HG03565 (cell line): ENCODE measurements around the gene YTHDF1.
"Not testable (repeated sequence)": the region's sequence is repeated elsewhere in the genome, so short reads cannot be mapped to it uniquely, and the experiment has no call there.

Source experiments
- ATAC-seq: cut with Tn5 transposase; IDR thresholded peaks from one replicate; pipeline ENCODE4 v1.9.1; 2021; ENCODE audit warnings: mild to moderate bottlenecking, moderate library complexity; ENCODE audit not compliant: unreplicated experiment

The YTHDF1 gene

DNA sequence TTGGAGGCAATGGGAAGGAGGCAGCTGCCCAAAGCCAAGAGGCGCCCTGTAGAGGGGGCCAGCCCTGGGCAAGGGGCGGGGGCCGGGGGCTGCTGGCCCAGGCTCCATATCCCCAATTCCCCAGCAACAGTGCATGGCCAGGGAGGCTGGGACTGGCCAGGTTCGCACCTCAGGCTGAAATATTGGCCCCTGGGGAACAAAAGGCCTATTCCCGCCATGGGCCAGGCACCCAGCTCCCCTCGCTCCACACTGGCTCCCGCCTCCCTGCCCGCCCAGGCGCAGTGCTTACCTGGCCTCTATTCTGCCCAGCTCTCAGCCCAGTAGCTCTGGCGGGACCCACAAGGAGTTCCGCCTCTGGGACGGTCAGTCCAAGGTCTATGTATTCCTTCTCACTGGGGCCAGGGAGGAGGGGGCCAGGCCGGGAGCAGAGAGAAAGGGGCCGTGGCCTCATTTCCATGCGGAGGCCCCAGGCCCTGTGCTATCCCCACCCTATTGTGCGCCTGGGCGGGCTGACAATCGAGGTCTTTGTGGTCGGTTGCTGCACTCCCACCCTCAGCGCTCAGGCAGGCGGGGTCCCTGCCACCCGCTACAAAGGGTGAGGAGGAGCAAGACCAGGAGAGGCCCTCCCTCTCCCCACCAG, 42.3 kb downstream of the YTHDF1 start:
- ATAC-seq, result no peak

DNA sequence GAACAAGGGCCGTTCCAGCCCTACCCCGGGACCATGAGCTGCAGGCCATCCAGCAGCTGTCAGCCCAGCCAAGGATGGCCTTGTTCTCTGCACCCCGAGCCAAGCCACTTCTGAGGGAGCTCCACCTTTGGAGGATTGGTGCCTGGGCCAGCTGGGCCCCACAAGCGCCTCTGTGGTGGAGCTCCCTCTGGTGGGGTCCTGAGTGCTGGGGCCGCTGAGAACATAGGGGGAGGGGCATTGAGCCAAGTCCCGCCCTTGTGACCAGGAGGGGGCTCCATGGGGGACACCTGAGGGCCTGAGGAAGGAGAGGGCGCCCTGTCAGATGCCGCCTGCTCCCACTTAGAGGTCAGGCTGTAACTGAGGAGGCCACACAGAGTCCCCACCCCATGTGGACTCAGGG, 43.2 kb downstream of the YTHDF1 start:
- ATAC-seq, result no peak

DNA sequence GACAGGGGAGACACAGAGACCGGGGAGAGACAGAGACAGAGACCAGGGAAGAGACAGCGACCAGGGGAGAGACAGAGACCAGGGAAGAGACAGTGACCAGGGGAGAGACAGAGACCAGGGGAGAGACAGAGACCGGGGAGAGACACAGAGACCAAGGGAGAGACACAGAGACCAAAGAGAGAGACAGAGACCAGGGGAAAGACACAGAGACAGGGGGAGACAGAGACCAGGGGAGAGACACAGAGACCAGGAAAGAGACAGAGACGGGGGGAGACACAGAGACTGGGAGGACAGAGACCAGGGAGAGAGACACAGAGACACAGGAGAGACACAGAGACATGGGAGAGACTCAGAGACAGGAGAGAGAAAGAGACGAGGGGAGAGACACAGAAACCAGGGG, 43.9 kb downstream of the YTHDF1 start:
- no peak for ATAC-seq

DNA sequence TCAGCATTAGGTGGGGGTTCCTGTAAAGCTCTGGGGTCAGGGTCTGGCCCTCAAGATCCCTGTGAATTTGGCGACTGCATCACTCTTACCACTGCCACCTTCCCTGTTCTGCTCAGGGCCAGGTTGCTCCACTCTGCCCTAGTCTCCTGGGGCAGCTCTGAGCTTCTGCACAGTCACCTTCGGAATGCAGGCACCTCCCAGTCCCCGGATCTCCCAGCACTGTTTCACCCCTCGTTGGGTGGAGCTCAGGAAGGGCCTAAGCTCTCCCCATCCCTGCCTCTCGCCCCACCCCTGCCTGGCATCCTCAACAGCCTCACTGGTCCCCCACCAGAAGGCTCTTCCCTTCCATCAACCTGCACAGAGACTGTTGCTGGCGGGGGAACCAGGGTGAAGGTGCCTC, 46.2 kb downstream of the YTHDF1 start:
- ATAC-seq, result no peak

DNA sequence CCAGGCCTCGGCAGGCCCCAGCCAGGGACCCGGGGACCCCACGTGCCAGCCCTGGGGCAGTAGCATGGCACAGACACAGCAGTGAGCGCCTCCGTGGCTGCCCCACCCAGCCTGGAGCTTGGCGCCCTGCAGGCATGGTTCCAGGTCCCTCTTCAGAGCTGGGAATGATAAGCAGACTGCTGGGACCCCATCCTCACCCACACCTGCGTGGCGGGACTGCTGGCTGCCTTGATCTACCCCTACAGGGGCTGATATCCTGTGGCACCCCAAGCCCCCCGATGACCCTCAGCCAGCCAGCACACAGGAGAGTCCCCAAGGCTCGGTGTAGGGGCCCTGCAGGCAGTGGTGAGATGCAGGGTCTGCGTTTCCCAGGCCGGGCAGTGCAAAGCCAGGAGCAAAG, 47.1 kb downstream of the YTHDF1 start:
- ATAC-seq, result no peak

DNA sequence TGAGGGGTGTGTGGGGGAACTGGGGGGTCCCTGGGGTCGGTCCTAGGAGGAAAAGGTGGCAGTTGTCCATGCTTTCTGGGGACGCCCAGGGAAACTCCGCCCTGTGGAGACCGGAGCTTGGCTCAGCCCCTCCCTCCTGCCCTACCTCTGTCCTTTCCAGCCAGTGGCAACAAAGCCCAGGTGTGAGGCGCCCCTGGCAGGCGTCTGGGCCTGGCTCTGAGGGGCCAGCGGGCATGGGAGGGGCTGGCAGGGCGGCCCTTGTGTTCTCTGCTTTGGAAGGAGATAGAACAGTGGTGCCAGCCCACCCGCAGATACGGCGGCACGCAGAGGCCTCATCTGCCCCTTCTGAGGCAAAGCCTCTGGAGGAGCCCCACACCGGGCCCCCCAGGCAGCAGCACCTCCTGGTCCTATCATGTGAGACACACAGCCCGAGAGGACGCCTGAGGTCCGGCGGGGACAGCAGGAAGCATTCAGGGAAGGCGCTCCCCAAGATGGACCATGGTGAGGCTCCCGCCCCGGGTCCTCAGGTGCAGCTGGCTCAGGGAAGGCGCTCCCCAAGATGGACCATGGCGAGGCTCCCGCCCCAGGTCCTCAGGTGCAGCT, 47.9 kb downstream of the YTHDF1 start:
- no peak for ATAC-seq

DNA sequence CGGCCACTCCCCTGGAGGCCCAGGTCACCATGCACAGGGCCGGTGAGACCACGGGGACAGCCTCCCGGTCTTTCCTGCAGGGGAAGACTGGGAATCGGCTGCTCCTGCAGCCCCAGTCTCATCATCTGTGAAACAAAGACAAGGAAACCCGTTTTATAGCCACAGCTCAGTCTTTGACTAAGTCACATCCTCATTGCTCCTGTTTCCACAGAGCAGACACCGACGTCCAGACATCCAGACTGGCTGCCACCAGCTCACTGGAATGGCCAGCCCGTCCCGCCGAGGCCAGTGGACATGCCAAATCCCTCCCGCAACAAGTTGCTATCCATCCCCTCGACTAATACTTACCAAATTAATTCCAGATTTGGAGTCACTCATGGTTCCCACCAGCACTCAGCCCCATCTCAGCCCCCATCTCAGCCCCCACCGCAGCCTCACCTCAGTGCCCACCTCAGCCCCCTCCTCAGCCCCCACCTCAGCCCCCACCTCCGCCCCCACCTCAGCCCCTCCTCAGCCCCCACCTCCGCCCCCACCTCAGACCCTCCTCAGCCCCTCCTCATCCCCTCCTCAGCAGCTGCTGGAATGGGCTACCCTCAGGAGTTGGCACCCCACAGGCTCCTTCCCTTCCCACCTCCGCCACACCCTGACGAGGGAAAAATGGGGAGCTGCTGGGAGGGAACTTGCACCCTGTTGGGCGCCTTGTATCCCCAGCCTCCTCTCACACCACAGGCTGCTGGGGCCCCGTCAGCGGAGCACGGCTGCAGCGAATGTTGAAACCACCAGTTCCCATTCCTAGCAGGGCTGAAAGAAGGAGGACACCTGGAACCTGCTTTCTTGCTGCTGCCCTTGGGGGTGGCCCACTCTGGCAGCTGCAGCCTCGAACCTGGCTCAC, 48.7 kb downstream of the YTHDF1 start:
- ATAC-seq, result no peak

DNA sequence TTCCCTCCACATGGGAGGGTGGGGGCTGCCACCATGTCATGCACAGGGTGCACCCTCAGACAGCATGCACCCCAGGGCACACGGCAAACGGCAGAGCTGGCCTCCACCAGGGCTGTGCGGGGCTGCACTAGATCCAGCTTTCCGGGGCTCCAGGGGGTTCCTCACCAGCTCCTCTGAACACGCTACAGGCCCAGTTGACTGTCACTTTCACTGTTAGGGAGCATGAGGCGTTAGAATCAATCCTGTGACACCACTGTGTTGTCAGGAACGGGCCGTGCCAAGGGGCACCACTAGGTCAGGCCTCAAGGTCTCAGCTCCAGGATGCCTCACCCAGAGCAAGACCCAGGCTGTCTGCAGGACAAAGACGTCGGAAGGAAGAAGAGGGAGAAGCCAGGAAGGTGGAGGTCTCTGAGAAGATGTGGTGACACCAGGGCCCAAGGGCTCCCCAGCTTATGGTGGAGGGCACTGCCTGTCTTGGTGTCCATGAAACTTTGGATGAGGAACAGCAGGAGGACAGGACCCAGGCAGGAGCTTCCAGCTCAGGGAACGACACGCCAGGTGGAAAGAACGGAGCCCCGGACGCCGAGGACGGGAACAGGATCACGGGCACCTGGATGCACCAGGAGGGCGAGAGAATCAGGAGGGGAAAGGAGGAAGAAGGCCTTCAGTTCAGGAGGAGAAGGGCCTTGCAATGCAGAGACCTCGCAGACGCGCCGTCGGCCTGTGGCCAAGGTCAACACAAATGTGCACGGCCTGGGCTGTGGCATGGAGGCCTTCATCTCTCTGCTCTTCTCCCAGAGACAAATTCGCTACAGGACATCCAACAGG, 49.5 kb downstream of the YTHDF1 start:
- ATAC-seq, result no peak

DNA sequence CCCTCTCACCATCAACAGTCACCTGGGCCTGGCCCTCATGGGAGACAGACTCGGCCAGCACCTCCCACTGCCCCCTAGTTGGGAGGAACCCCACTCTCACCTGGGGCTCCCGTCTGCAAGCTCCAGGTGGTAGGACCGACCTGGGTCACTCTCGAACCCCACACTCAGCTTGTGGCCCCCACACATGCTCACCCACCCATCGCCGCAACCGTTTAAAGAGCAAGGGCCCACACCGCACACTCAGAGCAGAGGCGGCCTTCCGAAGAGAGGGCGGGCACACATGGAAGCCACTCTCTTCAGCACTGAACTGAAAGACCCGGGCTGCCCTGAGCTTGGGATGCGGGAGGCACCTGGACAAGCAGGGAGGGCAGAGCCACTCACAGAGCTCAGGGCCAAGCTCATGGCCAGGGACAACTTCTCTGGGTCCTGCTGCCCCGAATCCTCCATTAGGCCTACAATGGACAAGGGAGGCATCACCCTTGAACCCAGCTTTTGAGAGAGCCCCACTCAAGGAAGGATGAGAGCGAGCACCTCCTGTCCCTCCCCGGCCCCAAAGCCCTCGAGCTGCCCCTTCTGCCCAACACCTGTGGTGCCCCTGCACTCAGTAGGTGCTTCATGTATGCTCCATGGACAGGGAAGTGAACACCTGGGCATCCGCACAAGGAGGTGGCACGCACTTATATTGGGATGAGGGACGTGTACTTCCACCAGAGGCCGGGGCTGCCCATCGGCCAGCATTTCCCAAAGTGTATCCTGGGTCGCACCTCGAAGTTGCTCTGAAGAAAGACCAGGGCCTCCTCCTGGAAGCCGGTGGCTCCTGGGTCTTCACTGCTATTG, 50.4 kb downstream of the YTHDF1 start:
- no peak for ATAC-seq

DNA sequence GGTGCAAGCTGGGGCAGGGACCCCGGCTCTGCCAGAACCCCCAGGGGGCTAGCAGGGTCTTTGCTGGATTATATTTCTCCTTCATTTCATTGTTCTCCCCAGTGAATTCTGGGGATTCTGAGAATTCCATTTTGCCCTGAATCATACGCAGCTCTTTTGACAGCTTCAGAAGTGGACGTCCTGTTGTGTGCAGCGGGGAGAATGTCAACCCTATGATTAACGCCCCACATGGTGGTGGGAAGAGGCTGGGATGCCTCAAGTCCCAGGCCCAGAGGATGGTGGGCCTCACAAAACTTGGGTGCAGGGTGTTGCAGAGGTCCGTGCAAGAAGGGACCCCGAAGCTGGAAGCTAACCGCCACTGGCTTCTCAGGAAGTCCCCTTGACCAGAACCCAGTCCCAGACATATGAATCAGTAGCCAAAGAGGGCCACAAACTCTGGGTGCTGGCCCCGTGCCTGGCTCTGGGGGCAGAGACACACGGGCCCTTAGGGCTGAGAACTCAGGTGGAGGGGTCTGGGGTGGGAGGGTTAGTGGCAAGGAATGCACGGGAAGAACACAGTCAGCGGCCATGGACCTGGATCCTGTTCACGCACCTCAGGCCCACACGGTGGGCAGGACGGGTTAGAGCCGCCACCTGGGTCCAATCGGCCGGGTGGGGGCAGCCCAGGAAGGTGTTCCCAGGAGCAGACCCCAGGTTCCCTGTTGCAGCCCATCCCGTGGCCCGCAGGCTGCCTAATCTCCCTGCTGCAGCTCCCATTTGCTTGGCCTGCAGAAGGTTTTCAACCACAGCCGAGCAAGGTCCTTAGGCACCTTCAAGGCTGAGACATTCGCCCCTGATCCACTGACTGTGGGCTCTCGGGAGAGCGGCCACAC, 51.2 kb downstream of the YTHDF1 start:
- no peak for ATAC-seq

DNA sequence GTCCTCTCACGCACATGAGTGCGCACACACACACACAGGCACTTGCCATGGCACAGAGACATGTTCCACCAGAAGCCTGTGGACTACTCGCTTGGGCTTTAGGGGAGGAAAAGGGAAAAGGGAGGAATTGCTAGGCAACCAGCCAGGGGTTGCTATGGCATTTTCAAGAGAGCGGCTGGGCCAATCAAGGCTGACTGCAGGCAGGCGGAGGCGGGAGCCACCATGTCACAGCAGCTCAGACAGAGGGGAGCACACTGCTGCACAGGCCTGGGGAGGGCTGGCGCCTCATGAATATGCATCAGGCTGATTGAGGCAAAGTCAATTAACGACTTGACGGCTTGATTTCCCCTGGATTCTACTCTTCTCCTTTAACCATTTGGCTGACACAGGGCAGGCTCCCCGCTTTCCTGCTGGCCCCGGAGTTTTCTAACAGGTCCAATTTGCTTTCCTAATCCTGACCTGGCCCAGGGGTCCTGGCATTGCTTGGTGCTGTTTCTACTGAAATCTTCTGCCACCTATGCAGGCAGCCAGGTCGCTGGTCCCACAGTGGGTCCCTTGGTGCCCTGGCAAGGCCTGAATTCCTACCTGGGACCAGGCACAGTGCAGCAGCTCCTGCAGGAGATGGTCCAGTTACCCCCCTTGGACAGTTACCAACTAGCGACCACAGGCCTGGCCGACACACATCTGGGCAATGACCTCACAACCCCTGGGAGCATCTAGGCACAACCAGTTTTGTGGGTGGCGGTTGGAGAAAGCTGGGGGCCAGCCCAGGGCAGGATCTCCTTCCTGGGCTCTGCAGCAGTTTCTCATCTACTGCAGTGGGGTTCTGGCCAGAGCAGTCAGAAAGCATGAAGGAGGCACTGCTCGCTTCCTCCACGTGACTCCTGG, 52.1 kb downstream of the YTHDF1 start:
- no peak for ATAC-seq

DNA sequence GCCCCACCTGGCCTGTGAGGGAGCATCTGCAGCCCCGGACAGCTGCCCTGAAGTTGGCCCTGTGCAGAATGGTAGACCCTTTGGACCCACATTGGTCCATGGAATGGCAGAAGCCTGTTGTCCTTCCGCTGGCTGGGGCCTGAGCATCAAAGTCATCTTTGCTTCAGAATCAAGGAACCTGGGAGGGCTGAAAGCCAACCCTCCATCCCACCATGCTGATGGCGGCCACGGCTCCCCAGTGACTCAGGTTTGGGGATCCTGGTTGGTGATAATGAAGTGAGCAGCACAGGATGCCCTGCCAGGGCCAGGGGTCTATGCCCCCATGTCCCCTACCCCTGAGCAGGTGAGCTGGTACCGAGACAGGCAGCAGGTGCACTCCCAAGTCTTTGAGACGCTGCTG, 52.8 kb downstream of the YTHDF1 start:
- ATAC-seq, result no peak

DNA sequence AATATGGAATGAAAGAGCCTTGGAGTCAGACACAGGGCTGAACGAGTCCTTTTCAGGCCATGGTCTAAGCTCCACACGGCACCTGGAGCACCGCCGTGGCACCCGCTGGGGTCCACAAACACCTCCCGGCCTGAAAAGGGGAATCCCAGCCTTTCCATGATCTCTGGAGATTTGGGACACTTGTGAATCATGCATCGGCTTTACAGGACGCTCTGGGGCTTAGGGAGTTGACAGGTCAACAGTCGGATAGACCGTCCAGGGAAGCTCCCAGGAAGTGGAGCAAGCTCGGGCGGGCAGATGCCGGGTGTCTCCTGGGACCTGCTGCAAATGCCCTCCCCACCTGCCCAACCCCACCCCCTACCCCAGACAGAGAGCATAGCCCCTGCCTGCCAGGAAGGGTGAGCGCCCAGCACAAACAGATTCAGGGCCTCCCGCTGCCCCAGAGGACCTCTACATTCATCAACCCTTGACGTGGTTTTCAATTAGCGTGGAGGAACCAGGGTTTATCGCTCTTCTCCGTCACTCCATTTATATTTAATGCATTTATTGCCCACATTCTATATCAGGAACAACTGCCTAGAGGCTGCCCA, 53.6 kb downstream of the YTHDF1 start:
- ATAC-seq, result no peak

DNA sequence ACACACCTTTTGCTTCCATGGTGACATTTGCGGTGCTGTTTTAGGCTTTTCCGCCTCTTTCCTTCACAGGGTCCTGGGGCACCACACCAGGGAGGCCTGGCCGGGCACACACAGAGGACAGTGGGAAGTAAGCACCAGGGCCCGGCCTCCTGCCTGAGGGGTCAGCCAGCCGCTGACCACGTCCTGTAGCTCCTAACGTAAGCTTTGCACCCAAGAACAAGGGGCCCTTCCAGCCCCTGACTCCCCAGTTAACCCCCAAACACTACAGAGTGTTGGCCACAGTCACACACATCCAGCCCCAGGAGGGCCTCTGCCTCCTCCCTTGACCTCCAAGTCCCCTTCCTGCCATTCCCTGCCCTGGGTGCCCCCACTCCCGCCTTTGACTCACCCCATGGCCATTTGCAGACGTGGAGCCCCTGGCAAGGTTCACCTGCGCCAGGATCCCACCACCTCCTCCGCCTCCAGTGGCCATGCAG, 54.7 kb downstream of the YTHDF1 start:
- no peak for ATAC-seq

DNA sequence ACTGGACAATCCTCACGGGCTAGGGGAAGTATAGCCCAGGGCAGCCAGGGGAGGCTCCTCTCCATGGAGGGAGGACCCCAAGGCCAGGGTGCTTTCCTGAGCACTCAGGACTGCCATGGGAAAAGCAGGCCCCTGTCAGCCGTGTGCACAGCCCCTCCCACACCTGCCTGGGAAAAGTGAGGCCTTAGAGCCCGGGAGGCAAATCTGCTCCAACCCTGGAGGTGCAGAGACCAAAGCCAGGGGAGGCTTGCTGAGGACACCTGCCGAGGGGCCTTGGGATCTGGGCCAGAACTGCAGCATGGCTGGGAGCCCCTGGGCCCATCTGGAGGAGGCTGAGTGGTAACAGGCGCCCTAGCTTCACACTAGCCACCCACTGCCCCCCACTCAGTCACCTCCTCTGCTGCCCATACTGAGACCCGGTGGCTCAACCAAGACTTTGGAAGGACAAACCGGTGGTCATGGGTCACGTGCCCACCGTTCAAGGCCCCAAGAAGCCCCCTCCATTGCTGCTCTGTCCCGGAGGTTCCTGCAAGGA, 55.2 kb downstream of the YTHDF1 start:
- no peak for ATAC-seq

DNA sequence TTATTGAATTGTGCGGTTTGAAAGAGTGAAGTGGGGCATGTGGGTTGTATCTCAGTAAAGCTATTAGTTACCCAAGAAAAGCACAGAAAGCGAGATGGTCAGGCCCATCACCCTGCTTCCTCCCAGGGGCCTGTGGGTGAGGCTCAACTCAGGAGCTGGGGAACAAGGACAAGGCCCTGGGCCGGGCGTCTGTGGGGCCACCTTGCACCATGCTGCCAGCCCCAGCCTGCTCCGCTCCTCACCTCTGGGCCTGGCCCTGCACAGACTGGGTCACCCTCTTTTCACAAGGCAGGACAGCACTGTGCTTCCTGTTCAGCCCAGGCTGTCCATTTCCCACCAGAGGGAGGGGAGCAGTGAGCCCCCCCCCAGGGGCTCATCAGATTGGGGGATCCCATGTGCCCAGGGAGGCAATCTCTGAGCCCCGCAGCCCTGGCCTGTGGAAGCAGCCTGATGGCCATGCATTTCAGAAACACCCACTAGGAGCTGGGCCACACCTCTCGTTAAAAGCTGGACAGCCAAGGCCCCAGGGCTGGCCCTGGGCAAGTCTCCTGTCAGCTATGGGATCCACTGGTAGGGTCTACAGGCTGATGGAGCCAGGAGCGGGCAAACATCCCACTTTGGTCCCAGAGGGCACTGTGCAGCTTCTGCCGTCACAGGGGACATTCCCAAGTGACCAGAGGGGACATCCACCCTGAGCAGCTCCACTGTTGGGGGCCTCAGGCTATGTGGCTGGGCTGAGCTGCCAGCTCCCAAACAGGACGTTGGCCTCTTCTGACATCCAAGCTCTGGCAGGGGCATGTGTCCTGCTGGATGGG, 55.9 kb downstream of the YTHDF1 start:
- no peak for ATAC-seq

DNA sequence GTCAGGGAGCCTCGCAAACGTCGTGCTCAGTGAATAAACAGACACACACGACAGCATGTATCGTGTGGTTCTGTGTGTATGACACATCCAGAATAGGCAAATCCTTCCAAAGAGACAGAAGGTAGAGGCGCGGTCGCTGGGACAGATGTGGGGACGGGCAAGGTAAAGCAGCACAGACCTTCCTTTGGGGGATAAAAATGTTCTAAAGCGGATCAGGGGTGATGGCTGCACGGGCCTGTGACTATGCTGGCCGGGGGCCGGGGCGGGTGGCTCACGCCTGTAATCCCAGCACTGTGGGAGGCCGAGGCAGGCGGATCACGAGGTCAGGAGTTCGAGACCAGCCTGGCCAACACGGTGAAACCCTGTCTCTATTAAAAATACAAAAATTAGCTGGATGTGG, 56.7 kb downstream of the YTHDF1 start:
- not testable (repeated sequence) for ATAC-seq
